GM21619 (cell line): Measurements from ENCODE around the gene WDR76.

Experiments used
- ATAC-seq: cut with Tn5 transposase; IDR thresholded peaks from one replicate; pipeline ENCODE4 v1.9.1; 2021; ENCODE audit not compliant: unreplicated experiment

Gene WDR76

DNA sequence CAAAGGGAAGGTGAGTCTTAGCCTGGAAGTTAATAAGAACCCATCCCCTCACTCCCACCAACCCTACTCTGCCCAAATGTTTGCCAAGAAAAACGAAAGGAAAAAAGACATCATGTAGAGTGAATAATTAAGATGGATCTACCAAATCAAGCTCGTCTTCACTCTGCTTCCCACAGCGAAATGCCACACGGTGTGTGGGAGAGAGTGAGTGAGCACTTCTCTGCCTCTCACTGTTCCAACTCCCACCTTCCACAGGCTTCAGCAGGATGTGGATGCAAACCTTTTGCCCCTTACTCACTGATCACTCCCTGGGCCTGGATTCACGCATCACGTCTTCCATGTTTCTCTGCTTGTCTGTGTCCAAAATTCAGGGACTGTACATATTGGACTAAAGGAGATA is 85.4 kb downstream of the WDR76 start:
- no peak for ATAC-seq

DNA sequence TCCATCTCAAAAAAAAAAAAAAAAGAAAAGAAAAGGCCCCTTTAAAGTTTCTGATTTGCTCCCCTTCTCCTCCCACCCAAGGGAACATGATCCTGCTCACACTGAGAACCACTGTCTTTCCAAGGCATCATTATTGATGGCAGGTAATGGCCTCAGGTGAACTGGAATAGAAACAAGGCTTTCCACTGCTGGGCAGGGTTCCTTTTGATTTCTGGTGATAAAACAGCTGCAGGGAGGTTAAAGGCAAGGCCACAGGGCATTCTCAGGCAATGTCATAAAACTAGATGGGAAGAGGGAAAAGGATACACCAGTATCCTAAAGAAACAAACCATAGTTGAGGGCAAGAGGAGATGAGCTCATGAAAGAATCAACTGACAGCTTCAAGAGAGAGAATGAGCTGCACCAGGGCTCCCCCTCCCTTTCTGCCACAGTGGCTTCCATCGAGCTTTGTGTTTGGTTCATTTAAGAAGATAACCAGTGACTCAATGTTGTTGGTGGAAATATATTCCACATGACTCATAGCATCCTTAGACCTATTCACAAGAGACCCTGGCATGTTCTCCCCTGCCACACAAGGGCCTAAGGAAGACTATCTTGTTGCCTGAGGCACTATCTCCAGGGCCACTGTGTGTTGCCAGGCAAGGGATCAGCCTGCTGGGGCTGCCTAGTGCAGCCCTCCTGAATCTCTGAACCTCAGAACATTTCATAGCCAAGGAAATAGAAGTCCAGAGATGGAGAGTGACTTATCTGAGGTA is 86.4 kb downstream of the WDR76 start:
- ATAC-seq, result no peak

DNA sequence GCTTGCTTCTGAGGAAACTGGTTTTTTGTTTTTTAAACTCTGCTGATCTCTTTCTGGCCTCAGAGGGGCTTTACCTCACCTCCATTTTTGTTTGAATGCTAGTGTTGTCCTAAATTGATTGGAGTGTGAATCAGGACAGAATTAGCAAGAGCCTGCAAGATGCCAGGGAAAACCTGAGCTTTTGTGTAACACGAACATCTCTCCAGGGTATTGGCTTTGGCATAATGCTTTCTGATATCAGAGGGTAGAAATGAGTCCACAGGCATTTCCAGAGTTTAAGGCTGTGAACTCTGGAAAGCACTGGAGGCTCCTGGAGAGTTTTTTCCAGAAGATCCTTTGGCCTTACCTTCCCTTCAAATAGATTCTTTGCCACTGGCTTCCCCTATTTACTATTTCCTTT is 87.1 kb downstream of the WDR76 start:
- ATAC-seq, result no peak

DNA sequence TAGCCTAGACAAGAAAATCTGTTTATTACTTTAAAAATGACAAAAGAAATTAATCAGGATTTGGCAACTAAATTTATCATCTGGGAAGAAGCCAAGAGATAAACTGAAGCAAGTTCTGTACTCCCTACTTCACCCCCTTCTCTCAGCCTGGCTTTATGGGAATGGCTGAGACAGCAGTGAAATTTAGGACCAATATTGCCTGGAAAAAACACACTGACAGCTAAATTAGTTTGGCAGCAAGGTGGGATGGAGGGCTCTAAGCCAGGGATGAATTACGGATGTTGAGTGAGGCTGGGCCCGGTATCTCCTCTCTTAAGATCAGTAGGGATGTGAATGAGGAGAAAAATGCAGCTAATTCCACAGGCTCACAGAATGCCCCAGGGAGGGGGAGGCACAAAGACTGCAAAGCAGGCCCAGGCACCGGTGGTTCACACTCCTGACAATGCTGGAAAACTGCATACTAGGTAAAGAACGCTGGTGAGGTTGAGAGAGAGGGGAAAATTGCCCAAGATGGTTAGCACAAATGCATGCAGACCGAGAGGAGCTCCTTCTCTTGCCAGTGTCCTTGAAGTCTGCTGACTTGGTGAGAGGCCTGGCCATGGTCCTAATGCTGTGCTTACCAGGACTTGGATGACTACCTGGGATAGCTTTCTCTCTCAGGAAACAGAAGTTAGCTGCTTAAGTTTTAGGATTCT is 89.0 kb downstream of the WDR76 start:
- ATAC-seq, result no peak

DNA sequence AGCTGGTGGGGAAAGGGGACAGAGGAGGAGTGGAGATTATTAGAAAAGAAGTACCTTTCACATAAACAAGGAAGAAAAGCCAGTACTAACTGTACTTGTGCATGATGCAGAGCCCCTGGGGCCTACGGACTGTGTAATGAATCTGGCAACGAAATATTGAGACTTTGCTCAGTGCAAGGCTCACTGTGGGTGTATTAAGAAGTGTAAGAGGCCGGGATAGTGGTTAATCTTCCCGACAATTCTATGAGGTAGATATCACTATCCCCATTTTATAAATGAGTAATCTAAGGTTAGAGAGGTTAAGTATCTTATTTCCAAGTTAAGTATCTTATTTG is 89.5 kb downstream of the WDR76 start:
- no peak for ATAC-seq
